Measurements from ENCODE around the gene ZBTB9.

GRCh38 chr6:33416386-33417127 is 37.8 kb upstream of the ZBTB9 start:
- TF ChIP-seq CTCF (IDR thresholded peaks at IDR 0.05 in 8 of 11, conservative IDR thresholded peaks at IDR 0.05 in 3 of 11) (no peak), POLR2AphosphoS5 (IDR thresholded peaks at IDR 0.05) (peak in 1 of 3 donors; percentile 47)
